GM12878 (cell line): ENCODE measurements around the gene AFAP1. TPM values are rescaled to one million over a fixed set of nuclear protein-coding genes. Genes with fewer than 3 reads are reported as not detected.

ENCODE experiments used
- ATAC-seq: fragments of 200-7000 bp; cut with Tn5 transposase; 3 replicates; pipeline ENCODE4 v1.9.1; 2020; ENCODE audit warnings: mild to moderate bottlenecking, moderate library complexity
- BruUV-seq: library from RNA; stranded (reverse); fragments of 400-500 nt; replicated peaks from 2 replicates; lab custom pipeline; 2021; lab: Mats Ljungman, UMichigan
- CTCF ChIA-PET: fragments of 300-600 bp; sonication (Branson Sonifier 250); formaldehyde crosslinking; extraction: SDS; loops from one replicate; lab custom pipeline; 2021; ENCODE audit warnings: inconsistent platforms; lab: Yijun Ruan, JAX
- POLR2A ChIA-PET: fragments of 350-600 bp; formaldehyde crosslinking; extraction: SDS; loops from one replicate; lab custom pipeline; 2021; ENCODE audit warnings: inconsistent platforms; lab: Charles Lee
- RAD21 ChIA-PET: fragments of 300-600 bp; sonication (Branson Sonifier 250); formaldehyde crosslinking; loops from one replicate; lab custom pipeline; 2023; ENCODE audit warnings: antibody characterized with exemption; ENCODE audit not compliant: unreplicated experiment; lab: Charles Lee
- SMC1A ChIA-PET: fragments of 300-600 bp; sonication (Branson Sonifier 250); formaldehyde crosslinking; loops from one replicate; lab custom pipeline; 2023; ENCODE audit not compliant: unreplicated experiment, uncharacterized antibody; lab: Charles Lee
- DNase-seq: peaks from one replicate; pipeline ENCODE4 v3.0.0-alpha.2; 2011; ENCODE audit warnings: low read depth, low spot score
- FAIRE-seq: peaks from 3 replicates; lab custom pipeline; 2011; peaks lifted over from hg19 to GRCh38; lab: Jason Lieb, UNC
- H2AFZ ChIP-seq: 2 replicates; pipeline ENCODE4 v1.6.0; 2011; ENCODE audit warnings: low read depth, low read length, control low read depth; ENCODE audit not compliant: control insufficient read depth
- H3K27ac ChIP-seq: 2 replicates; pipeline ENCODE4 v1.5.1; 2011; ENCODE audit warnings: control low read depth; ENCODE audit not compliant: control insufficient read depth, insufficient read depth
- H3K27me3 ChIP-seq, 2 experiments: replicated peaks in 1 of 2; 2 replicates each; pipeline versions ENCODE4 v1.6.0 to v1.6.1; 2011; ENCODE audit warnings: low read length in 1 of 2; ENCODE audit not compliant: control insufficient read depth in 2 of 2, insufficient read depth in 2 of 2
- H3K36me3 ChIP-seq, 2 experiments: 2 replicates each; pipeline ENCODE4 v1.5.1; 2011; ENCODE audit warnings: low read length in 1 of 2; ENCODE audit not compliant: control insufficient read depth in 2 of 2, insufficient read depth in 2 of 2
- H3K4me1 ChIP-seq: 2 replicates; pipeline ENCODE4 v1.6.1; 2011; ENCODE audit warnings: mild to moderate bottlenecking, low read length, moderate library complexity, mixed read lengths; ENCODE audit not compliant: control insufficient read depth, insufficient read depth
- H3K4me2 ChIP-seq: 2 replicates; pipeline ENCODE4 v1.6.0; 2011; ENCODE audit warnings: control low read depth; ENCODE audit not compliant: control insufficient read depth, insufficient read depth
- H3K4me3 ChIP-seq: fragments of 200-600 bp; sonication (generic); 2 replicates; pipeline ENCODE4 v1.5.1; 2016
- H3K79me2 ChIP-seq: 2 replicates; pipeline ENCODE4 v1.6.0; 2011; ENCODE audit warnings: low read length; ENCODE audit not compliant: control insufficient read depth, insufficient read depth
- H3K9ac ChIP-seq: 2 replicates; pipeline ENCODE4 v1.8.0; 2011; ENCODE audit warnings: low read length, control low read depth, mixed read lengths; ENCODE audit not compliant: control insufficient read depth, insufficient read depth
- H3K9me3 ChIP-seq: replicated peaks from 3 replicates; pipeline ENCODE4 v1.5.1; 2011; ENCODE audit warnings: mild to moderate bottlenecking, low read length; ENCODE audit not compliant: control insufficient read depth, insufficient read depth
- H4K20me1 ChIP-seq: 2 replicates; pipeline ENCODE4 v1.6.0; 2011; ENCODE audit not compliant: control insufficient read depth, insufficient read depth
- BACH1 ChIP-seq: fragments of 450-650 bp; IDR thresholded peaks from 2 replicates; pipeline ENCODE4 v1.6.1; 2017; ENCODE audit warnings: mild to moderate bottlenecking, borderline replicate concordance
- CUX1 ChIP-seq: IDR thresholded peaks from 2 replicates; pipeline ENCODE4 v1.6.1; 2012; ENCODE audit warnings: improper control_type of control experiment, low read depth, low read length; ENCODE audit not compliant: insufficient replicate concordance
- E4F1 ChIP-seq: fragments of 450-650 bp; IDR thresholded peaks from 2 replicates; pipeline ENCODE4 v1.6.1; 2018; ENCODE audit warnings: borderline replicate concordance, mild to moderate bottlenecking; ENCODE audit not compliant: partially characterized antibody
- ESRRA ChIP-seq: IDR thresholded peaks from 2 replicates; pipeline ENCODE4 v1.6.1; 2012; ENCODE audit warnings: mild to moderate bottlenecking, low read length, improper control_type of control experiment
- HDGF ChIP-seq: fragments of 450-650 bp; IDR thresholded peaks from 2 replicates; pipeline ENCODE4 v1.6.1; 2016; ENCODE audit warnings: antibody characterized with exemption
- IRF4 ChIP-seq: IDR thresholded peaks from 2 replicates; pipeline ENCODE4 v1.6.1; 2011; ENCODE audit warnings: low read depth, low read length
- MEF2B ChIP-seq: fragments of 450-650 bp; IDR thresholded peaks from 2 replicates; pipeline ENCODE4 v1.6.1; 2018; ENCODE audit warnings: mild to moderate bottlenecking, moderate library complexity; ENCODE audit not compliant: partially characterized antibody, poor library complexity, severe bottlenecking
- NBN ChIP-seq: fragments of 450-650 bp; IDR thresholded peaks from 2 replicates; pipeline ENCODE4 v1.6.1; 2016
- NR2C1 ChIP-seq: fragments of 450-650 bp; IDR thresholded peaks from 2 replicates; pipeline ENCODE4 v1.6.1; 2017; ENCODE audit warnings: antibody characterized with exemption, mild to moderate bottlenecking, moderate library complexity
- NR2F1 ChIP-seq: fragments of 450-650 bp; conservative IDR thresholded peaks from 2 replicates; pipeline ENCODE4 v1.6.1; 2017; ENCODE audit warnings: mild to moderate bottlenecking
- SPI1 ChIP-seq: IDR thresholded peaks from 2 replicates; pipeline ENCODE4 v1.6.1; 2011; ENCODE audit warnings: low read depth, mild to moderate bottlenecking, low read length, moderate library complexity, borderline replicate concordance; ENCODE audit not compliant: insufficient read depth
- SREBF2 ChIP-seq: IDR thresholded peaks from 2 replicates; pipeline ENCODE4 v1.6.1; 2012; ENCODE audit warnings: mild to moderate bottlenecking, low read length
- STAT3 ChIP-seq: IDR thresholded peaks from 2 replicates; pipeline ENCODE4 v1.6.1; 2011; ENCODE audit warnings: low read depth, low read length, improper control_type of control experiment
- TCF7 ChIP-seq: IDR thresholded peaks from 2 replicates; pipeline ENCODE4 v1.6.1; 2014; ENCODE audit warnings: antibody characterized with exemption, borderline replicate concordance
- ZBTB11 ChIP-seq: fragments of 450-650 bp; formaldehyde crosslinking; IDR thresholded peaks from 2 replicates; pipeline ENCODE4 v1.5.0; 2022; ENCODE audit warnings: mild to moderate bottlenecking, missing genetic modification characterization
- WGBS: methylation state at CpG from one replicate; pipeline ENCODE4 v1.1.6; 2016; ENCODE audit warnings: low lambda C conversion rate; ENCODE audit not compliant: insufficient replicate concordance, insufficient coverage; ENCODE audit errors: missing lambda C conversion rate; 5-methylcytosine and 5-hydroxymethylcytosine counted together
- in situ Hi-C: fragments of 300-500 bp; cut with MboI; formaldehyde crosslinking; loops from 9 replicates; pipeline ENCODE4 v1.14.3; 2018; ENCODE audit warnings: mixed read lengths
- intact Hi-C: fragments of 100-400 bp; cut with micrococcal nuclease; formaldehyde crosslinking; loops from one replicate; pipeline ENCODE4 v1.14.2; 2022; ENCODE audit not compliant: unreplicated experiment
- polyA plus RNA-seq, 11 experiments: library from polyadenylated mRNA; depleted of rRNA in 4 of 11; unstranded in 6 of 11; stranded (reverse) in 5 of 11; fragments of >200 nt; fragmentation: Nextera tagmentation in 4 of 11; fragmentation: Illumina TruSeq in 1 of 11; extraction: Ambion mirVana in 4 of 11; extraction: Trizol in 1 of 11; gene quantifications; 1 replicate in 1 of 11; 2 replicates in 10 of 11; pipeline versions ENCODE4 v1.2.1 to v1.2.3, GENCODE V29; 2011 to 2016; ENCODE audit warnings: inconsistent platforms in 2 of 11, missing spikeins in 2 of 11, low read depth in 1 of 11
- total RNA-seq, 4 experiments: library from RNA; depleted of rRNA in 3 of 4; stranded (reverse); fragments of >200 nt in 3 of 4; fragmentation: Illumina TruSeq in 1 of 4; extraction: Trizol in 1 of 4; gene quantifications; 2 replicates each; pipeline versions ENCODE4 v1.2.1 to v1.2.3, GENCODE V29; 2013 to 2021

Gene AFAP1
- total and polyA plus RNA-seq, 10 of the 15 experiments (the other 5 are each of a cell fraction or from before 2014, with no cell fraction given) = 0.02 to 0.23 (median 0.09) TPM; not detected in 1

- H3K4me2 ChIP-seq = no peak overlapping the region
- no peak overlapping the region for H2AFZ ChIP-seq
- ATAC-seq (no peak), DNase-seq (no peak), FAIRE-seq (no peak)
- H3K27me3 ChIP-seq = no peaks in the 10 kb centered on the region; a peak in 1 of 4 replicates
- no peaks in the 10 kb centered on the region for H3K36me3 ChIP-seq
- CTCF ChIA-PET = interaction anchor here (1.3 kb wide), 1 partner anchor 83 kb away, joined by 3 read pairs; no protein-coding TSS in a partner anchor
- no TSS peak for BruUV-seq
- TF ChIP-seq ESRRA (no peak), NR2F1 (no peak), CUX1 (no peak), HDGF (no peak), SREBF2 (no peak), NR2C1 (no peak), E4F1 (no peak), SPI1 (no peak), NBN (no peak), ZBTB11 (CRISPR knock-in tag) (no peak), STAT3 (no peak), BACH1 (no peak), TCF7 (no peak), IRF4 (no peak), MEF2B (no peak)
- no peaks in the 10 kb centered on the region for H3K9me3 ChIP-seq
- 49% methylated on average over 6 of the region's 6 CpGs for WGBS
- H3K4me3 ChIP-seq = no peak overlapping the region
- POLR2A ChIA-PET = no interaction called here
- no peak overlapping the region for H3K9ac ChIP-seq
- no peak overlapping the region for H3K27ac ChIP-seq
- no peaks in the 10 kb centered on the region for H3K79me2 ChIP-seq
- in situ Hi-C loops = no loop called here
- H3K4me1 ChIP-seq = no peaks in the 10 kb centered on the region
- RAD21 ChIA-PET = no interaction called here
- intact Hi-C loops = no loop called here
- SMC1A ChIA-PET = interaction anchor here (0.6 to 1.1 kb wide), 2 partner anchors 72 to 75 kb away, joined by 3 to 4 read pairs; no protein-coding TSS in a partner anchor
- no peaks in the 10 kb centered on the region for H4K20me1 ChIP-seq
These were observed 62.5 kb downstream of the AFAP1 start for GRCh38 chr4:7877176-7877575.
